Ishikawa (cell line): ENCODE measurements around the gene TSC22D1.

Experiments used
- CEBPB ChIP-seq: IDR thresholded peaks from 2 replicates; pipeline ENCODE4 v1.6.1; 2012
- CREB1 ChIP-seq: IDR thresholded peaks from 2 replicates; pipeline ENCODE4 v1.6.1; 2012; ENCODE audit warnings: low read depth
- EGR1 ChIP-seq: IDR thresholded peaks from 2 replicates; pipeline ENCODE4 v1.6.1; 2012
- EP300 ChIP-seq: IDR thresholded peaks from 2 replicates; pipeline ENCODE4 v1.6.1; 2012; ENCODE audit warnings: borderline replicate concordance
- FOXM1 ChIP-seq: IDR thresholded peaks from 2 replicates; pipeline ENCODE4 v1.6.1; 2012; ENCODE audit warnings: low read depth, borderline replicate concordance
- MAX ChIP-seq: IDR thresholded peaks from 2 replicates; pipeline ENCODE4 v1.6.1; 2012
- NFIC ChIP-seq: IDR thresholded peaks from 2 replicates; pipeline ENCODE4 v1.6.1; 2012
- RAD21 ChIP-seq: IDR thresholded peaks from 2 replicates; pipeline ENCODE4 v1.6.1; 2012; ENCODE audit warnings: low read depth
- REST ChIP-seq: IDR thresholded peaks from 2 replicates; pipeline ENCODE4 v1.6.1; 2012; ENCODE audit warnings: low read depth, mild to moderate bottlenecking
- TAF1 ChIP-seq: IDR thresholded peaks from 2 replicates; pipeline ENCODE4 v1.6.1; 2012; ENCODE audit warnings: low read depth, mild to moderate bottlenecking
- TCF12 ChIP-seq: IDR thresholded peaks from 2 replicates; pipeline ENCODE4 v1.6.1; 2012; ENCODE audit warnings: low read depth
- TEAD4 ChIP-seq: IDR thresholded peaks from 2 replicates; pipeline ENCODE4 v1.6.1; 2012
- USF1 ChIP-seq: IDR thresholded peaks from 2 replicates; pipeline ENCODE4 v1.6.1; 2012
- YY1 ChIP-seq: IDR thresholded peaks from 2 replicates; pipeline ENCODE4 v1.6.1; 2012; ENCODE audit warnings: low read depth
- ZBTB7A ChIP-seq: IDR thresholded peaks from 2 replicates; pipeline ENCODE4 v1.6.1; 2012; ENCODE audit warnings: low read depth

The TSC22D1 gene

GRCh38 chr13:44605721-44606120, 29.6 kb upstream of the TSC22D1 start:
- TF ChIP-seq YY1 (no peak), MAX (no peak), EP300 (no peak), CREB1 (no peak), TEAD4 (no peak), REST (no peak), RAD21 (no peak), TCF12 (no peak), USF1 (no peak), TAF1 (no peak), EGR1 (no peak), FOXM1 (no peak), NFIC (no peak), ZBTB7A (no peak), CEBPB (no peak)

GRCh38 chr13:44605275-44605674, 29.1 kb upstream of the TSC22D1 start:
- TF ChIP-seq CEBPB (no peak), FOXM1 (no peak), EP300 (no peak), EGR1 (no peak), RAD21 (no peak), YY1 (no peak), ZBTB7A (no peak)

- TF ChIP-seq YY1, result no peak
- no peak for TF ChIP-seq MAX
- TF ChIP-seq RAD21, result no peak
- TF ChIP-seq TCF12, result no peak
- TF ChIP-seq EP300, result no peak
- TF ChIP-seq USF1, result no peak
Observed at GRCh38 chr13:44601586-44601985, 25.5 kb upstream of the TSC22D1 start.

GRCh38 chr13:44592216-44592847, 16.2 kb upstream of the TSC22D1 start:
- TF ChIP-seq CEBPB (no peak), REST (no peak), YY1 (no peak), RAD21 (no peak), NFIC (no peak), CREB1 (no peak), EGR1 (no peak), ZBTB7A (no peak), TCF12 (no peak)

GRCh38 chr13:44591316-44591715, 15.2 kb upstream of the TSC22D1 start:
- TF ChIP-seq EP300, result no peak

- TF ChIP-seq CREB1 (no peak), RAD21 (no peak), TCF12 (no peak), TAF1 (no peak), ZBTB7A (no peak), EGR1 (no peak), FOXM1 (no peak), NFIC (no peak), CEBPB (no peak), EP300 (no peak), TEAD4 (no peak), REST (no peak), USF1 (no peak)
Observed at GRCh38 chr13:44583137-44583536, 7.0 kb upstream of the TSC22D1 start.
